Nephron progenitor cell (in vitro differentiated cells): ENCODE data around the gene RRAS.

Experiments used
- DNase-seq: peaks from one replicate; pipeline ENCODE4 v3.0.0; 2021
- H3K27ac Mint-ChIP-seq: 2 replicates; pipeline ENCODE4 v1.8.0; 2021; ENCODE audit warnings: mild to moderate bottlenecking, moderate library complexity, mixed read lengths
- H3K27me3 Mint-ChIP-seq: 2 replicates; pipeline ENCODE4 v1.8.0; 2021; ENCODE audit warnings: mild to moderate bottlenecking, low read depth, mixed read lengths; ENCODE audit not compliant: poor library complexity
- H3K36me3 Mint-ChIP-seq: 2 replicates; pipeline ENCODE4 v1.8.0; 2021; ENCODE audit warnings: low read depth, mixed read lengths
- H3K4me1 Mint-ChIP-seq: 2 replicates; pipeline ENCODE4 v1.8.0; 2021; ENCODE audit warnings: mixed read lengths
- H3K4me3 Mint-ChIP-seq: 2 replicates; pipeline ENCODE4 v1.8.0; 2021; ENCODE audit warnings: mild to moderate bottlenecking, moderate library complexity, mixed read lengths
- H3K9me3 Mint-ChIP-seq: 2 replicates; pipeline ENCODE4 v1.8.0; 2021; ENCODE audit warnings: mild to moderate bottlenecking, moderate library complexity, mixed read lengths
- TF ChIP-seq, protein P1 (sequence below): fragments of 200-600 bp; sonication (generic); IDR thresholded peaks from 2 replicates; pipeline ENCODE4 v1.5.0; 2021; ENCODE audit warnings: antibody characterized with exemption

The RRAS gene

DNA sequence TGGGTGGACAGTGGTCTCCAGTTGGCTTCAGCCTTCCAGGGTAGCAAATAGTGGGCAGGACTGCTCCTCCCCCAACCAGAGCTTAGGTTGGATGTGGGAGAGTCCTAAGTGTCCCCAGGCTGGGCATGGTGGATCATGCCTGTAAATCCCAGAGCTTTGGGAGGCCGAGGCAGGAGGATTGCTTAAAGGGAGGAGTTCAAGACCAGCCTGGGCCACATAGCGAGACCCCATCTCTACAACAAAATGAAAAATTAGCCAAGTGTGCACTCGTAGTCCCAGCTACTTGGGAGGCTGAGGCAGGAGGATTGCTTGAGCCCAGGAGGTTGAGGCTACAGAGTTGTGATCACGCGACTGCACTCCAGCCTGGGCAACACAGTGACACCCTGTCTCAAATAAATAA lies 7.4 kb downstream of the RRAS start:
- Mint-ChIP-seq H3K4me1 (peaks cover 36% of the 10 kb centered on the region), H3K36me3 (peaks cover 18% of the 10 kb centered on the region), H3K27ac (no peak overlapping the region), H3K9me3 (no peaks in the 10 kb centered on the region), H3K27me3 (peaks cover 3% of the 10 kb centered on the region), H3K4me3 (no peak overlapping the region)
- TF ChIP-seq, protein P1, sequence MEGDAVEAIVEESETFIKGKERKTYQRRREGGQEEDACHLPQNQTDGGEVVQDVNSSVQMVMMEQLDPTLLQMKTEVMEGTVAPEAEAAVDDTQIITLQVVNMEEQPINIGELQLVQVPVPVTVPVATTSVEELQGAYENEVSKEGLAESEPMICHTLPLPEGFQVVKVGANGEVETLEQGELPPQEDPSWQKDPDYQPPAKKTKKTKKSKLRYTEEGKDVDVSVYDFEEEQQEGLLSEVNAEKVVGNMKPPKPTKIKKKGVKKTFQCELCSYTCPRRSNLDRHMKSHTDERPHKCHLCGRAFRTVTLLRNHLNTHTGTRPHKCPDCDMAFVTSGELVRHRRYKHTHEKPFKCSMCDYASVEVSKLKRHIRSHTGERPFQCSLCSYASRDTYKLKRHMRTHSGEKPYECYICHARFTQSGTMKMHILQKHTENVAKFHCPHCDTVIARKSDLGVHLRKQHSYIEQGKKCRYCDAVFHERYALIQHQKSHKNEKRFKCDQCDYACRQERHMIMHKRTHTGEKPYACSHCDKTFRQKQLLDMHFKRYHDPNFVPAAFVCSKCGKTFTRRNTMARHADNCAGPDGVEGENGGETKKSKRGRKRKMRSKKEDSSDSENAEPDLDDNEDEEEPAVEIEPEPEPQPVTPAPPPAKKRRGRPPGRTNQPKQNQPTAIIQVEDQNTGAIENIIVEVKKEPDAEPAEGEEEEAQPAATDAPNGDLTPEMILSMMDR = no peak
- no peak for DNase-seq

DNA sequence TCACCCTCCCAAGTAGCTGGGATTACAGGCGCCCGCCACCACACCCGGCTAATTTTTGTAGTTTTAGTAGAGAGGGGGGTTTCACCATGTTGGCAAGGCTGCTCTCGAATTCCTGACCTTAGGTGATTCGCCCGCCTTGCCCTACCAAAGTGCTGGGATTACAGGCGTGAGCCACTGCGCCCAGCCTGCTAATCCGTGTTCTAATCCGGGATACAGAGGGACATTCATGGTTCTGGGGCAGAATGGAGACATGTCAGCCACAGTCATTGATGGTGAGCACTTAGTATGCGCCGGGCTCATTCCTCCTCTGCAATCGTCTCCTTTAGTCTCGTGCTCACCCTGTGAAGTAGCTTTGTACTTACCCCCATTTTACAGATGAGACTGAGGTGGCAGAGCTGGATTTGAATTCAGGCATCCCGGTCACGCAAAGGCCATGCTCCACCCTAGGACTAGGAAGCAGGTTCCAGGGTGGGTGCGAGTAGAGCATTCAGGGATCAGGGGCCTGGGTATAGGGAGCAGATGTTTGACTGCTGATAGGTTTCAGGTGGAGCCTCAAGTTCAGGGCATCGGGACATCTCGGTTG lies 8.2 kb downstream of the RRAS start:
- Mint-ChIP-seq H3K9me3 (no peaks in the 10 kb centered on the region), H3K4me3 (no peak overlapping the region), H3K27ac (no peak overlapping the region), H3K4me1 (peaks cover 28% of the 10 kb centered on the region), H3K36me3 (peaks cover 26% of the 10 kb centered on the region), H3K27me3 (peaks cover 3% of the 10 kb centered on the region)
- DNase-seq = no peak
- TF ChIP-seq, protein P1 = no peak

DNA sequence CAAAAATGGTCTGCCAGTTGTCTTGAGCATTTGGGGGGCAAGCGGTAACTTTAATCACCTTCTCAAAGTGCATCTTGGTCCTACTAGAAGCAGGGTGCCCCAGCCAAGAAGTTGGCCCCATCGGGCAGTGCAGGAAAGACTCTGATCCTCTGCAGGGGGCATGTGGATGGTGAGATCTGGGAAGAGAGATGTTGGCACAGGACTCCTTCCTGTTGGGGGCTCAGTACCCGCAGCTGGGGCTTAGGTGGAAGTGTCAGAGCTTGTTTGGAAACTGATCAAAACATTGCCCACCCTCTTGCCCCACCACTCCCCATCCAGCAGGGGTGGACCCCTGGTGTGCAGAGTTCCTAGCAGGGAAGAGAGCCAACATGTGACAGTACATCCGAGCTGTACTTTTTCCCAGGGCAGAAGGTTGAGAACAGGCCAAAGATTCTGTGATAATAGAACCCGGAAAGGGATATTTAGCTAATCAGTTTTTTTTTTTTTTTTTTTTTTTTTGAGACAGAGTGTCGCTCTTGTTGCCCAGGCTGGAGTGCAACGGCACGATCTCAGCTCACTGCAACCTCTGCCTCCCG lies 8.8 kb downstream of the RRAS start:
- Mint-ChIP-seq H3K27me3 (peaks cover 3% of the 10 kb centered on the region), H3K4me1 (peaks cover 22% of the 10 kb centered on the region), H3K27ac (no peak overlapping the region), H3K36me3 (peaks cover 32% of the 10 kb centered on the region), H3K4me3 (no peak overlapping the region), H3K9me3 (no peaks in the 10 kb centered on the region)
- no peak for DNase-seq
- TF ChIP-seq, protein P1 = no peak

DNA sequence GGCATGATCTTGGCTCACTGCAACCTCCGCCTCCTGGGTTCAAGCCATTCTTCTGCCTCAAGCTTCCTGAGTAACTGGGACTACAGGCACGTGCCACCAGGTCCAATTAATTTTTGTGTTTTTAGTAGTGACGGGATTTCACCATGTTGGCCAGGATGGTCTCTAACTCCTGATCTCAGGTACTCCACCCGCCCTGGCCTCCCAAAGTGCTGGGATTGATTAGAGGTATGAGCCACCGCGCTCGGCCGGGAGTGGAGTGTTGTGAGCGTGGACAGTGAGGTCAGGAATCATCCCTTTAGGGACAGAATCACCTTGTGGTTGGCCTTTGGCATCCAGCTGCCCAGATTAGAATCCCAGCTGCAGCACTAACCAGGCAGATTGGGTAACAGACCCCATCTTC lies 10.3 kb downstream of the RRAS start:
- H3K27ac Mint-ChIP-seq = peak overlapping the region; percentile 91
- peaks cover 3% of the 10 kb centered on the region for H3K27me3 Mint-ChIP-seq
- DNase-seq = no peak
- H3K4me1 Mint-ChIP-seq = peaks cover 7% of the 10 kb centered on the region
- TF ChIP-seq, protein P1 = no peak
- H3K4me3 Mint-ChIP-seq = no peak overlapping the region
- no peaks in the 10 kb centered on the region for H3K9me3 Mint-ChIP-seq
- peaks cover 32% of the 10 kb centered on the region for H3K36me3 Mint-ChIP-seq

DNA sequence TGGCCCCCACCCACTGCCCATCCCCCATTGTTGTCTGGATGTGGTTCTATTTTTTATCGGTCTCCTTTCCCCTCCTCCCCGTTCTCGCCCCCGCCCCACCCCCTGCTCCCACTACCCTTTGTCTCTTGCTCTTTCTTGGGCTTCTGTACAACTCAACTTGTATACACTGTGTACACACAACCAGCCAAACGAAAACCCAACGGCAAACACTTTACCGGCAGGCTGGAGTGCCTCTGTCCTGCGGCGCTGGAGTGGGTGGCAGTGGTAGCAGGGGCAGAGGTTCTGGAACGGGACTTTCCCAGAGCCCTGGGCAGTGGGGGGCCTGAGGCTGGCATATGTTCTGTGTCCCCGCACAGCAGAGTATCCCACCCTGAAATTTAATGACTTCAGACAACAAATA lies 13.7 kb downstream of the RRAS start:
- peaks cover 50% of the 10 kb centered on the region for H3K36me3 Mint-ChIP-seq
- no peaks in the 10 kb centered on the region for H3K9me3 Mint-ChIP-seq

More for the DNA sequence above, 13.7 kb downstream of the RRAS start:
- peaks cover 2% of the 10 kb centered on the region for H3K27me3 Mint-ChIP-seq
- H3K4me1 Mint-ChIP-seq = peaks cover 12% of the 10 kb centered on the region
- no peak overlapping the region for H3K4me3 Mint-ChIP-seq
- no peak for DNase-seq
- TF ChIP-seq, protein P1 = no peak
- no peak overlapping the region for H3K27ac Mint-ChIP-seq
